ENCODE results near the gene GTPBP8. TPM values are rescaled to one million over a fixed set of nuclear protein-coding genes. Genes with fewer than 3 reads are reported as not detected.

The GTPBP8 gene
- total and polyA plus RNA-seq, 10 of the 15 experiments (the other 5 are each of a cell fraction or from before 2014, with no cell fraction given): 10.3 to 29.0 (median 17.0) TPM

DNA sequence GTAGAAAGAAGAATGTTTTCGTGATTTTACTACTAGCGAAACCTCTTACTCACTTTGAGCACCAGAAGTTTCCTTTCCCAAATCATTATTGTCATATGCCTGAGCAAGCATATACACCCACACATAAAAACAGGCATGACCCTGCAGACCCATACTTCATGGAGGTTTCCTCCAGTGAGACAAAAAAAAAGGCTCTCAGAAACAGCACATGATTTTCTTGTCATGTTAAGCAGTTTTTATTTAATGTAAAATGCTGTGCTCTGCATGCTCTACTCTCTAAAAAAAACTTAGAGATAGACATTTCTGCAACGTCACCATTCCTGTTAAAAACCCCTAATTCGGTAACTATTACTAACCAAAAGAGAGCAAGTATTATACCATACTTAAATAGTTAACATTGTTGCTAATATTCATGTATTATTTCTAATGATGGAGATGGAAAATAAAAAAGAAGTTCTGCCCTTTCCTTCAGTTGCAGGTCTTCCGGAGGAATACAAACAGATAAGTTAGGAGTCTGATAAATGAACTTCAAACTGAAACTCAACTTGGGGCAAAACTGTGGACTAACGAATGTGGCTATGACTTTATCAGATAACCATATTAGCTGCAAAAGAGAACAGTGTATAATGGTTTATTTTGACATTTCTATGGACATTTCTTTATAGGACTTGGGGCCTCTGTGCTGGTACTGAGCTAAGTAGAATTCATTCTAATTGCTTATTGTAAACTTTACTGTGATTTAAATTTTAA is 31.8 kb upstream of the GTPBP8 start (continued):
- TF ChIP-seq, protein P1, sequence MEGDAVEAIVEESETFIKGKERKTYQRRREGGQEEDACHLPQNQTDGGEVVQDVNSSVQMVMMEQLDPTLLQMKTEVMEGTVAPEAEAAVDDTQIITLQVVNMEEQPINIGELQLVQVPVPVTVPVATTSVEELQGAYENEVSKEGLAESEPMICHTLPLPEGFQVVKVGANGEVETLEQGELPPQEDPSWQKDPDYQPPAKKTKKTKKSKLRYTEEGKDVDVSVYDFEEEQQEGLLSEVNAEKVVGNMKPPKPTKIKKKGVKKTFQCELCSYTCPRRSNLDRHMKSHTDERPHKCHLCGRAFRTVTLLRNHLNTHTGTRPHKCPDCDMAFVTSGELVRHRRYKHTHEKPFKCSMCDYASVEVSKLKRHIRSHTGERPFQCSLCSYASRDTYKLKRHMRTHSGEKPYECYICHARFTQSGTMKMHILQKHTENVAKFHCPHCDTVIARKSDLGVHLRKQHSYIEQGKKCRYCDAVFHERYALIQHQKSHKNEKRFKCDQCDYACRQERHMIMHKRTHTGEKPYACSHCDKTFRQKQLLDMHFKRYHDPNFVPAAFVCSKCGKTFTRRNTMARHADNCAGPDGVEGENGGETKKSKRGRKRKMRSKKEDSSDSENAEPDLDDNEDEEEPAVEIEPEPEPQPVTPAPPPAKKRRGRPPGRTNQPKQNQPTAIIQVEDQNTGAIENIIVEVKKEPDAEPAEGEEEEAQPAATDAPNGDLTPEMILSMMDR (IDR thresholded peaks at IDR 0.05 in 2 of 3, conservative IDR thresholded peaks at IDR 0.05 in 1 of 3; ENCODE audit: control insufficient read depth in 2 of 3, extremely low read depth in 1 of 3, insufficient read depth in 1 of 3, low read depth in 3 of 3, low read length in 3 of 3): no peak
- TF ChIP-seq, protein P2, sequence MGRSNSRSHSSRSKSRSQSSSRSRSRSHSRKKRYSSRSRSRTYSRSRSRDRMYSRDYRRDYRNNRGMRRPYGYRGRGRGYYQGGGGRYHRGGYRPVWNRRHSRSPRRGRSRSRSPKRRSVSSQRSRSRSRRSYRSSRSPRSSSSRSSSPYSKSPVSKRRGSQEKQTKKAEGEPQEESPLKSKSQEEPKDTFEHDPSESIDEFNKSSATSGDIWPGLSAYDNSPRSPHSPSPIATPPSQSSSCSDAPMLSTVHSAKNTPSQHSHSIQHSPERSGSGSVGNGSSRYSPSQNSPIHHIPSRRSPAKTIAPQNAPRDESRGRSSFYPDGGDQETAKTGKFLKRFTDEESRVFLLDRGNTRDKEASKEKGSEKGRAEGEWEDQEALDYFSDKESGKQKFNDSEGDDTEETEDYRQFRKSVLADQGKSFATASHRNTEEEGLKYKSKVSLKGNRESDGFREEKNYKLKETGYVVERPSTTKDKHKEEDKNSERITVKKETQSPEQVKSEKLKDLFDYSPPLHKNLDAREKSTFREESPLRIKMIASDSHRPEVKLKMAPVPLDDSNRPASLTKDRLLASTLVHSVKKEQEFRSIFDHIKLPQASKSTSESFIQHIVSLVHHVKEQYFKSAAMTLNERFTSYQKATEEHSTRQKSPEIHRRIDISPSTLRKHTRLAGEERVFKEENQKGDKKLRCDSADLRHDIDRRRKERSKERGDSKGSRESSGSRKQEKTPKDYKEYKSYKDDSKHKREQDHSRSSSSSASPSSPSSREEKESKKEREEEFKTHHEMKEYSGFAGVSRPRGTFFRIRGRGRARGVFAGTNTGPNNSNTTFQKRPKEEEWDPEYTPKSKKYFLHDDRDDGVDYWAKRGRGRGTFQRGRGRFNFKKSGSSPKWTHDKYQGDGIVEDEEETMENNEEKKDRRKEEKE (IDR thresholded peaks at IDR 0.05): no peak
- TF ChIP-seq, protein P3, sequence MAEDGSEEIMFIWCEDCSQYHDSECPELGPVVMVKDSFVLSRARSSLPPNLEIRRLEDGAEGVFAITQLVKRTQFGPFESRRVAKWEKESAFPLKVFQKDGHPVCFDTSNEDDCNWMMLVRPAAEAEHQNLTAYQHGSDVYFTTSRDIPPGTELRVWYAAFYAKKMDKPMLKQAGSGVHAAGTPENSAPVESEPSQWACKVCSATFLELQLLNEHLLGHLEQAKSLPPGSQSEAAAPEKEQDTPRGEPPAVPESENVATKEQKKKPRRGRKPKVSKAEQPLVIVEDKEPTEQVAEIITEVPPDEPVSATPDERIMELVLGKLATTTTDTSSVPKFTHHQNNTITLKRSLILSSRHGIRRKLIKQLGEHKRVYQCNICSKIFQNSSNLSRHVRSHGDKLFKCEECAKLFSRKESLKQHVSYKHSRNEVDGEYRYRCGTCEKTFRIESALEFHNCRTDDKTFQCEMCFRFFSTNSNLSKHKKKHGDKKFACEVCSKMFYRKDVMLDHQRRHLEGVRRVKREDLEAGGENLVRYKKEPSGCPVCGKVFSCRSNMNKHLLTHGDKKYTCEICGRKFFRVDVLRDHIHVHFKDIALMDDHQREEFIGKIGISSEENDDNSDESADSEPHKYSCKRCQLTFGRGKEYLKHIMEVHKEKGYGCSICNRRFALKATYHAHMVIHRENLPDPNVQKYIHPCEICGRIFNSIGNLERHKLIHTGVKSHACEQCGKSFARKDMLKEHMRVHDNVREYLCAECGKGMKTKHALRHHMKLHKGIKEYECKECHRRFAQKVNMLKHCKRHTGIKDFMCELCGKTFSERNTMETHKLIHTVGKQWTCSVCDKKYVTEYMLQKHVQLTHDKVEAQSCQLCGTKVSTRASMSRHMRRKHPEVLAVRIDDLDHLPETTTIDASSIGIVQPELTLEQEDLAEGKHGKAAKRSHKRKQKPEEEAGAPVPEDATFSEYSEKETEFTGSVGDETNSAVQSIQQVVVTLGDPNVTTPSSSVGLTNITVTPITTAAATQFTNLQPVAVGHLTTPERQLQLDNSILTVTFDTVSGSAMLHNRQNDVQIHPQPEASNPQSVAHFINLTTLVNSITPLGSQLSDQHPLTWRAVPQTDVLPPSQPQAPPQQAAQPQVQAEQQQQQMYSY (CRISPR knock-in tag; IDR thresholded peaks at IDR 0.05): no peak
- TF ChIP-seq, protein P4, sequence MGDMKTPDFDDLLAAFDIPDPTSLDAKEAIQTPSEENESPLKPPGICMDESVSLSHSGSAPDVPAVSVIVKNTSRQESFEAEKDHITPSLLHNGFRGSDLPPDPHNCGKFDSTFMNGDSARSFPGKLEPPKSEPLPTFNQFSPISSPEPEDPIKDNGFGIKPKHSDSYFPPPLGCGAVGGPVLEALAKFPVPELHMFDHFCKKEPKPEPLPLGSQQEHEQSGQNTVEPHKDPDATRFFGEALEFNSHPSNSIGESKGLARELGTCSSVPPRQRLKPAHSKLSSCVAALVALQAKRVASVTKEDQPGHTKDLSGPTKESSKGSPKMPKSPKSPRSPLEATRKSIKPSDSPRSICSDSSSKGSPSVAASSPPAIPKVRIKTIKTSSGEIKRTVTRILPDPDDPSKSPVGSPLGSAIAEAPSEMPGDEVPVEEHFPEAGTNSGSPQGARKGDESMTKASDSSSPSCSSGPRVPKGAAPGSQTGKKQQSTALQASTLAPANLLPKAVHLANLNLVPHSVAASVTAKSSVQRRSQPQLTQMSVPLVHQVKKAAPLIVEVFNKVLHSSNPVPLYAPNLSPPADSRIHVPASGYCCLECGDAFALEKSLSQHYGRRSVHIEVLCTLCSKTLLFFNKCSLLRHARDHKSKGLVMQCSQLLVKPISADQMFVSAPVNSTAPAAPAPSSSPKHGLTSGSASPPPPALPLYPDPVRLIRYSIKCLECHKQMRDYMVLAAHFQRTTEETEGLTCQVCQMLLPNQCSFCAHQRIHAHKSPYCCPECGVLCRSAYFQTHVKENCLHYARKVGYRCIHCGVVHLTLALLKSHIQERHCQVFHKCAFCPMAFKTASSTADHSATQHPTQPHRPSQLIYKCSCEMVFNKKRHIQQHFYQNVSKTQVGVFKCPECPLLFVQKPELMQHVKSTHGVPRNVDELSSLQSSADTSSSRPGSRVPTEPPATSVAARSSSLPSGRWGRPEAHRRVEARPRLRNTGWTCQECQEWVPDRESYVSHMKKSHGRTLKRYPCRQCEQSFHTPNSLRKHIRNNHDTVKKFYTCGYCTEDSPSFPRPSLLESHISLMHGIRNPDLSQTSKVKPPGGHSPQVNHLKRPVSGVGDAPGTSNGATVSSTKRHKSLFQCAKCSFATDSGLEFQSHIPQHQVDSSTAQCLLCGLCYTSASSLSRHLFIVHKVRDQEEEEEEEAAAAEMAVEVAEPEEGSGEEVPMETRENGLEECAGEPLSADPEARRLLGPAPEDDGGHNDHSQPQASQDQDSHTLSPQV (IDR thresholded peaks at IDR 0.05): no peak
- TF ChIP-seq ETV6 (conservative IDR thresholded peaks at IDR 0.05 in 1 of 2, IDR thresholded peaks at IDR 0.05 in 1 of 2; ENCODE audit: borderline replicate concordance in 1 of 2, low read depth in 1 of 2): no peak
- no peak for TF ChIP-seq POLR2A (IDR thresholded peaks at IDR 0.05; ENCODE audit: low read depth, low read length)
- no peak for TF ChIP-seq NR2C1 (IDR thresholded peaks at IDR 0.05)
- no peak for TF ChIP-seq ZNF217 (IDR thresholded peaks at IDR 0.05)
- no peak for TF ChIP-seq HCFC1 (IDR thresholded peaks at IDR 0.05; ENCODE audit: low read length)
- peak; percentile 65; the same call in 1 of the 2 replicates for TF ChIP-seq MTA3 (IDR thresholded peaks at IDR 0.05; ENCODE audit: borderline replicate concordance, low read length)
- no peak for TF ChIP-seq TBL1XR1 (IDR thresholded peaks at IDR 0.05; ENCODE audit: low read depth, low read length)
- TF ChIP-seq NR2C2 (IDR thresholded peaks at IDR 0.05; ENCODE audit: borderline replicate concordance, control insufficient read depth, insufficient read length, low read depth): no peak
- no peak for TF ChIP-seq CHD4 (IDR thresholded peaks at IDR 0.05)
- TF ChIP-seq CHD1 (IDR thresholded peaks at IDR 0.05; ENCODE audit: low read depth, low read length): no peak
- TF ChIP-seq BACH1 (IDR thresholded peaks at IDR 0.05; ENCODE audit: borderline replicate concordance): no peak

Measured in GM12878 (cell line).